ENCODE measurements around the gene SLC15A3.
"Not testable (repeated sequence)": the region's sequence is repeated elsewhere in the genome, so short reads cannot be mapped to it uniquely, and the experiment has no call there.

Gene SLC15A3

DNA sequence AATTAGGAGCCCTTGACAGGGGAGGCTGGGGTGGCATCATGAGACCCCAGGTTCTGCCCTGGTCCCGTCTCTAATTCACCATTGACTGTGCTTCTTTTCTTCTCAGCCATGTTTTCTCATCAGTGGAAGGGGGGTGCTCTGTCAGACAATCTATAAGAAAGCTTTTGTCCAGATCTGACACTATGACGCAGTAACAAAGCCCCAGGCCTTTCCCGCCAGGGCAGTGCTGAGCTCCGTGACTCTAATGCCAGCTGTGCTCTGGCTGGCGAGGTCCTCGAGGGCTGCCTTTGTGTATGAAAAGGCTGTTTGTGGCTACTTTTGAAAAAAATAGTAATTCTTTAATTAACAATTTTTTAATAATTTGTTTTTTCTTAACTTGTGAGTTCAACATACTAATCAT lies 22.8 kb upstream of the SLC15A3 start:
- no CpG with 5 or more reads among the region's 6 CpGs for WGBS (ENCODE audit: insufficient coverage, insufficient read length)
- Histone ChIP-seq H3K9me3 (ENCODE audit: control insufficient read depth, insufficient read depth, low read length) (no peaks in the 10 kb centered on the region), H3K4me1 (ENCODE audit: control insufficient read depth, insufficient read depth, low read length) (no peaks in the 10 kb centered on the region), H3K36me3 (ENCODE audit: control insufficient read depth, insufficient read depth, low read length) (no peaks in the 10 kb centered on the region), H3K27ac (ENCODE audit: low read length) (no peak overlapping the region), H3K27me3 (ENCODE audit: control insufficient read depth, insufficient read depth, low read length) (no peaks in the 10 kb centered on the region), H3K4me3 (ENCODE audit: low read length) (no peak overlapping the region)
- DNase-seq (ENCODE audit: low read depth, low spot score): no peak

DNA sequence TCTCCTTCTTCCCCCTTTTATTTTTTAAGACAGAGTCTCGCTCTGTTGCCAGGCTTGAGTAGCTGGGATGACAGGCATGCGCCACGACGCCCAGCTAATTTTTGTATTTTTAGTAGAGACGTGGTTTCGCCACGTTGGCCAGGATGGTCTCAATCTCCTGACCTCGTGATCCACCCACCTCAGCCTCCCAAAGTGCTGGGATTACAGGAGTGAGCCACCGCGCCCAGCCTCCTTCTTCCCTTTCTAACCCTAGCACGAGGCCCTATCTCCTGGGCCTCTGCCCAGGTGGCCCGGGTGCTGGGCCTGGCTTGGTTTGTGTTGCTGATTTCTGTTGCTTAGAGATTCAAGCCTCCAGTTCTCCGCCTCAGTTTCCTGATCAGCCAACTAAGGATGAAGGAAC lies 22.3 kb upstream of the SLC15A3 start:
- not testable (repeated sequence) for DNase-seq (ENCODE audit: low read depth, low spot score); H3K4me1 ChIP-seq (ENCODE audit: control insufficient read depth, insufficient read depth, low read length); H3K4me3 ChIP-seq (ENCODE audit: low read length); H3K27me3 ChIP-seq (ENCODE audit: control insufficient read depth, insufficient read depth, low read length); H3K27ac ChIP-seq (ENCODE audit: low read length); H3K9me3 ChIP-seq (ENCODE audit: control insufficient read depth, insufficient read depth, low read length); H3K36me3 ChIP-seq (ENCODE audit: control insufficient read depth, insufficient read depth, low read length)
- WGBS (ENCODE audit: insufficient coverage, insufficient read length): no CpG with 5 or more reads among the region's 13 CpGs

DNA sequence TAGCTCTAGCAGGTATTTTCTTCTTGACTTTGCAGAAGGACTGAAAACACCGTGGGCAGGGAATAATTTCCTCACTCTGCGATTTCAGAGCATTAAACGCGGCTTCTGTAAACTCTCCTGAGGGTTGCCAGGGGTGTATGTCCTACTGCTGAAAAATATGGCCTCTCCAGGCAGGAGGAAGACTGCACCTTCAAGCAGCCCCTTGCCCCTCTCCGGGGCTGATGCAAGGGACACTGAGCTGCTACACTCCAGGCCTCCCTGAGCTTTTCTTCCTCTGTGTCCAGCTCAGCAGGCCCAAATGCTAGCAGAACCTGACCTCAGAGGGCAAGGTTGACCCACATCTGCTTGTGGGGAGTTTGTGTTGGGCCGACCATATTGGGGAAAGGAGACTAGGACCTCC lies 21.7 kb upstream of the SLC15A3 start:
- Histone ChIP-seq H3K27ac (ENCODE audit: low read length) (no peak overlapping the region), H3K4me3 (ENCODE audit: low read length) (no peak overlapping the region), H3K9me3 (ENCODE audit: control insufficient read depth, insufficient read depth, low read length) (no peaks in the 10 kb centered on the region), H3K36me3 (ENCODE audit: control insufficient read depth, insufficient read depth, low read length) (no peaks in the 10 kb centered on the region), H3K4me1 (ENCODE audit: control insufficient read depth, insufficient read depth, low read length) (no peaks in the 10 kb centered on the region), H3K27me3 (ENCODE audit: control insufficient read depth, insufficient read depth, low read length) (no peaks in the 10 kb centered on the region)
- no peak for DNase-seq (ENCODE audit: low read depth, low spot score)
- WGBS (ENCODE audit: insufficient coverage, insufficient read length): no CpG with 5 or more reads among the region's 6 CpGs

DNA sequence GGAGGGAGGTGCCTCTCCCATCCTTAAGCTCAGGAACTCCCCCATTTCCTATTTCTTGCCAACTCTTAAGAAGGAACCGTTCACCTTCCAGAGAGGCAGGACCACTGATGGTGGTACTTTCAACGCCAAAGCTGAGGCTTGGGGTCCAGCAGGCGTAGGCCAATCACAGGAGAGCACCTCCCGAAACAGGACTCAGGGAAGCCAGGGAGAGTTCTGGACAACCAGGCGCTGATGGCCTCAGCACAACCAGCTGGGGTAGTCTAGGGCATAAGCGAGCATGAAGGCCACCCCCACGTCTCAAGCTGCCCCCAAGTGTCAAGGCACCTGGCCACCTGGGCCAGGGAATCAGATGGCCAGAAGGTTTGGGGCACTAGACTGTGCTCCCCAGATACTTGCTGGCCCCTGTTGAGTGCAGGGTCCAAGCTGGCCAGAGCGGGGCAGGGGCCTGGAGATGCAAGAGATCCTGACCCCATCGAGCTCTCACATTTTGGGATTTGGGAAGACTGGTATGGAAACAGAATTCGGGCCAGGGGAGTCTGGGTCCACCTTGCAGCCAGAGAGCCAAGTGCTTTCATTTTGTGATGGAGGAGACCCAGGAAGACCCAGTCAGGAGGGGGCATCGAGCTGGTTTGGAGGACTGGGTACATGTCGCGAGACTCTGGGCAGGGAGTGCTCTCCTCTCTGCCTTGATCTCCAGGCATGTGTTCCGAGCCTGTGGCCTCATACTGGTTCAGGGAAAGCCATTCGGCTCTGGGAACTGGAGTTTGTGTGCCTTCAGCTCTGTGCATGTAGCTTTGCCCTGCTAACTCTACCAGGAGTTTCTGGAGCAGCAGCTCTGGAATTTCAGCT lies 20.4 kb upstream of the SLC15A3 start:
- no peak overlapping the region for H3K4me3 ChIP-seq (ENCODE audit: low read length)
- H3K27ac ChIP-seq (ENCODE audit: low read length): no peak overlapping the region
- H3K27me3 ChIP-seq (ENCODE audit: control insufficient read depth, insufficient read depth, low read length): no peaks in the 10 kb centered on the region
- WGBS (ENCODE audit: insufficient coverage, insufficient read length): no CpG with 5 or more reads among the region's 15 CpGs
- no peaks in the 10 kb centered on the region for H3K36me3 ChIP-seq (ENCODE audit: control insufficient read depth, insufficient read depth, low read length)
- H3K4me1 ChIP-seq (ENCODE audit: control insufficient read depth, insufficient read depth, low read length): no peaks in the 10 kb centered on the region
- no peaks in the 10 kb centered on the region for H3K9me3 ChIP-seq (ENCODE audit: control insufficient read depth, insufficient read depth, low read length)
- DNase-seq (ENCODE audit: low read depth, low spot score): no peak

DNA sequence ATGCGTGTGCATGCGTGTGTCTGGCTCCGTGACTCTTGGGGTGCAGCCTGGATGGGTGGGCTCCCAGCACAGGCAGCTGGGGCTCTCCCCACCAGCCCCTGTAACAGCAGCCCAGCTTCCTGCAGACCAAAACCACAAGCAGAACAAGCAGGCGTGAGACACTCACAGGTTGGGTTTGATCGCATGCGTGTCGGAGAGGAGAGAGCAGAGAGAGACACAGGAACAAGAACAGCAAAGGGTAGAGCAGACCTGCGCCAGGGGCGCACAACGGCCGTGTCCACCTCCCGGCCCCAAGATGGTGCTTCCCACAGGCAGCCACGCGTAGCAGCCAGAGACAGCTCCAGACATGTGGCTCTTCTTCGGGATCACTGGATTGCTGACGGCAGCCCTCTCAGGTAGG lies 19.5 kb upstream of the SLC15A3 start, which contains the start of gene CD6:
CD6 (plus strand) TSS at position 161 of the 400 bp plus-strand sequence; CDS start at position 347, 186 bp downstream.
- H3K4me1 ChIP-seq (ENCODE audit: control insufficient read depth, insufficient read depth, low read length): no peaks in the 10 kb centered on the region
- DNase-seq (ENCODE audit: low read depth, low spot score): no peak
- no peaks in the 10 kb centered on the region for H3K36me3 ChIP-seq (ENCODE audit: control insufficient read depth, insufficient read depth, low read length)
- no peaks in the 10 kb centered on the region for H3K27me3 ChIP-seq (ENCODE audit: control insufficient read depth, insufficient read depth, low read length)
- H3K4me3 ChIP-seq (ENCODE audit: low read length): no peak within 1 kb of the TSS
- WGBS (ENCODE audit: insufficient coverage, insufficient read length): no CpG with 5 or more reads among the region's 16 CpGs
- no peak within 1 kb of the TSS for H3K27ac ChIP-seq (ENCODE audit: low read length)
- no peaks in the 10 kb centered on the region for H3K9me3 ChIP-seq (ENCODE audit: control insufficient read depth, insufficient read depth, low read length)

DNA sequence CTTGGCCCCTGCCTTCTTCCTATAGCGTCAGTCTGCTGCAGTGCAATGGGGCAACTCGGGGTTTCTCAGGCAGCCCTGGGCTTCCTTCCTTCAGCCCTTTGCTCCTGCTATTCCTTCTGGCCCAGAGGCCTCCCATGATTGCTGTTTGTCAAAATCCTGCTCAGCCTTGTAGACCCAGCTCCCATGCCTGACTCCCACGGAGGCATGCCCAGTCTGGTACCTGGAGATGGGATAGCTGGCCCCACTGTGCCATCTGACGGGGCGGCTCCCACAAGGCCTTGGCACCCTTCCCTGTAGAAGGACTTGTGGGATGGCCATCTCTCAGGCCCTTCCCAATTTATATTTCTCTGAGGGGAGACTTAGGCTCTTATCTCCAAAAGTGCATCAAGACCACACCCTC lies 18.9 kb upstream of the SLC15A3 start:
- DNase-seq (ENCODE audit: low read depth, low spot score): no peak
- H3K27me3 ChIP-seq (ENCODE audit: control insufficient read depth, insufficient read depth, low read length): no peaks in the 10 kb centered on the region
- no CpG with 5 or more reads among the region's 5 CpGs for WGBS (ENCODE audit: insufficient coverage, insufficient read length)
- H3K9me3 ChIP-seq (ENCODE audit: control insufficient read depth, insufficient read depth, low read length): no peaks in the 10 kb centered on the region
- no peak overlapping the region for H3K27ac ChIP-seq (ENCODE audit: low read length)
- H3K4me1 ChIP-seq (ENCODE audit: control insufficient read depth, insufficient read depth, low read length): no peaks in the 10 kb centered on the region
- no peaks in the 10 kb centered on the region for H3K36me3 ChIP-seq (ENCODE audit: control insufficient read depth, insufficient read depth, low read length)
- H3K4me3 ChIP-seq (ENCODE audit: low read length): no peak overlapping the region

DNA sequence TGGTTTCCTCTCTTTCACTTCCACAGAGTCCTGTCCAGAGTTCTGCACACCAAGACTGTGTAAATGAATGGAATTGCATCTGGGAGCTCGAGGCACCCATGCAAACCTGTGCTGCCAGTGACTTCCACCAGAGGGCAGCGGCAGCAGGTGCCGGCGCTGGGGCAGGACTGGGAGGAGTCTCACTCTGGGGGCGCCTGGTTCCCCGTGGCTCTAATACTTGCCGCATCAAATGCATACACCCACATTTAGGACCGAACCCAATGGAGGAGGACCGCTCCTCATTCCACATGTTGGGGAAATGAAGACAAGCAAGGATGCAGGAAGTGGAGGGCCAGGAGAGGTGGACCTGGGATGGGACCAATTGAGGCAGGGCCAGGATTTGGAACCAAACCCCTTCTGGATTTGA lies 18.4 kb upstream of the SLC15A3 start:
- H3K36me3 ChIP-seq (ENCODE audit: control insufficient read depth, insufficient read depth, low read length): no peaks in the 10 kb centered on the region
- H3K27me3 ChIP-seq (ENCODE audit: control insufficient read depth, insufficient read depth, low read length): no peaks in the 10 kb centered on the region
- no peaks in the 10 kb centered on the region for H3K9me3 ChIP-seq (ENCODE audit: control insufficient read depth, insufficient read depth, low read length)
- H3K27ac ChIP-seq (ENCODE audit: low read length): no peak overlapping the region
- no peak overlapping the region for H3K4me3 ChIP-seq (ENCODE audit: low read length)
- WGBS (ENCODE audit: insufficient coverage, insufficient read length): no CpG with 5 or more reads among the region's 9 CpGs
- no peak for DNase-seq (ENCODE audit: low read depth, low spot score)
- H3K4me1 ChIP-seq (ENCODE audit: control insufficient read depth, insufficient read depth, low read length): no peaks in the 10 kb centered on the region

DNA sequence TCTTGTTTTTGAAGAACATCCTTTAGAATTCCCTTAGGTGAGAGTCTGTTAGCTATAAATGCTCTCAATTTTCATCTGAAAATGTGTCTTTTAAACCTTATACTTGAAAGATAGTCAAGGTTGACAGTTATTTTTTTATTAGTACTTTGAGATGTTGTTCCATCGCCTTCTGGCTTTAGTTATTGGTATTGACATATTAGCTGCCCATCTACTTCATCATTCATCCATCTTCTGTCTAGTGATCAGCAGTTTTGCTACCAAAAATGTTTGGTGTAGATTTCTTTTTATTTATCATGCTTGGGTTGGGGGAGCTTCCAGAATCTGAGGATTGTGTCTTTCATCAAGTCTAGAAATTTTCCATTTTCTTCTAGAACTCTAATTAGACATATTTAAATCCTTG lies 16.2 kb upstream of the SLC15A3 start:
- Histone ChIP-seq H3K27ac (ENCODE audit: low read length) (no peak overlapping the region), H3K9me3 (ENCODE audit: control insufficient read depth, insufficient read depth, low read length) (no peaks in the 10 kb centered on the region), H3K36me3 (ENCODE audit: control insufficient read depth, insufficient read depth, low read length) (no peaks in the 10 kb centered on the region), H3K4me3 (ENCODE audit: low read length) (no peak overlapping the region), H3K27me3 (ENCODE audit: control insufficient read depth, insufficient read depth, low read length) (no peaks in the 10 kb centered on the region), H3K4me1 (ENCODE audit: control insufficient read depth, insufficient read depth, low read length) (no peaks in the 10 kb centered on the region)
- no peak for DNase-seq (ENCODE audit: low read depth, low spot score)
- WGBS (ENCODE audit: insufficient coverage, insufficient read length): no CpG with 5 or more reads among the region's 1 CpG

DNA sequence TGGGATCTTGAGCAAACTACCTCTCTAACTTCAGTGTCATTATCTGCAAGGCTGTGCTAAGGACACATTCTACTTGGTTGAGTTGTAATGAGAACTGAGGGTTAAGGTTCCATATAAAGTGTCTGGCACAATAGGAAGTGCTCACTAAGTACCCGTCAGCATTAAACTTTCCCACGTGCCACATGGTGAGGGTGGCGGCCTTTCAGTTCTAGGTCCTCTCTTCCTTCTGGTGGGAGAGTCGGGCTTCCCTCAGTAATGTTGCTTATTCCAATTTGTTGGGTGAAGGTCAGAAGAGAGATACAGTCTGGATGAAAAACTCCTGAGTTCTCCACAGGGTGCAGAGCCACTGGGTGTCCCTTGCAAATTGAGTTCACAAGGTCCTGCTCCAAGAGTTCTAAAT lies 14.9 kb upstream of the SLC15A3 start:
- H3K4me3 ChIP-seq (ENCODE audit: low read length): no peak overlapping the region
- no peak for DNase-seq (ENCODE audit: low read depth, low spot score)
- no peaks in the 10 kb centered on the region for H3K9me3 ChIP-seq (ENCODE audit: control insufficient read depth, insufficient read depth, low read length)
- H3K4me1 ChIP-seq (ENCODE audit: control insufficient read depth, insufficient read depth, low read length): no peaks in the 10 kb centered on the region
- no peaks in the 10 kb centered on the region for H3K36me3 ChIP-seq (ENCODE audit: control insufficient read depth, insufficient read depth, low read length)
- no peak overlapping the region for H3K27ac ChIP-seq (ENCODE audit: low read length)
- WGBS (ENCODE audit: insufficient coverage, insufficient read length): no CpG with 5 or more reads among the region's 4 CpGs
- no peaks in the 10 kb centered on the region for H3K27me3 ChIP-seq (ENCODE audit: control insufficient read depth, insufficient read depth, low read length)

DNA sequence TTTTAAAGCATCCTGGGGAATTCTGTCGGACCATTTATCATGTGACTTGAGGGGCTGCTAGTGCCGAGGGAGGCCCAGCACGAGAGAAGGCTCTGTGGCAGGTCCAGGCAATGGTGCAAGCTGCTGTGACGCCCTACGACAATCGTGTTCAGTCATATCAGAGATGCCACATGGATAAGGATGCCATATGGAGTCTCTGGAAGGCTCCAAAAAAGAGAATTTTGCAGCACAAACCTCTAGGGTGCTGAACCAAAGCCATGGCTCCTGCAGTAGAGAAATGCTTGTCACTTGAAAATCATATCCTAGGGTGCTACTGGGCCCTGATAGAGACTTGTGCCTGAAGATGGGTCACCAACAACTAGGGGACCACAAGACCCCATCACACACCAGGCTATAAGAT lies 12.8 kb upstream of the SLC15A3 start:
- Histone ChIP-seq H3K4me1 (ENCODE audit: control insufficient read depth, insufficient read depth, low read length) (no peaks in the 10 kb centered on the region), H3K27ac (ENCODE audit: low read length) (no peak overlapping the region), H3K27me3 (ENCODE audit: control insufficient read depth, insufficient read depth, low read length) (no peaks in the 10 kb centered on the region), H3K9me3 (ENCODE audit: control insufficient read depth, insufficient read depth, low read length) (no peaks in the 10 kb centered on the region), H3K4me3 (ENCODE audit: low read length) (no peak overlapping the region), H3K36me3 (ENCODE audit: control insufficient read depth, insufficient read depth, low read length) (no peaks in the 10 kb centered on the region)
- WGBS (ENCODE audit: insufficient coverage, insufficient read length): no CpG with 5 or more reads among the region's 6 CpGs
- DNase-seq (ENCODE audit: low read depth, low spot score): no peak

DNA sequence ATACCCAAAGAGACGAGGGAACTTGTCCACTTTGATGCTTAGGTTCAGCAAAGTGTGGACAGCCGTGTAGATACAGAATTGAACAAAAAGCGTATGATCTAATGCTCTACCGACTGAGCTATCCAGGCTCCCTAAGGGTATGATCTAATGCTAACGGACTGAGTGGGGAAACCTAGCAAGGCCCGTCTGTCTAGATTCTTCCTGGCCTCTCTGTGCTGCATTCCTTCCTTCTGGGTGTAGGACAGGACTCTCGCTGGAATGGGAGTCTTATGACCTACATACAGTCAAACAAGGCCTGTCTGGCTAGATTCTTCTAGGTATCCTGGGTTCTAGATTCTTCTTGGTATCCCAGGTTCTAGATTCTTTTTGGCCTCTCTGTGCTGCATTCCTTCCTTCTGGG lies 8.4 kb upstream of the SLC15A3 start:
- no CpG with 5 or more reads among the region's 7 CpGs for WGBS (ENCODE audit: insufficient coverage, insufficient read length)
- Histone ChIP-seq H3K9me3 (ENCODE audit: control insufficient read depth, insufficient read depth, low read length) (no peaks in the 10 kb centered on the region), H3K4me1 (ENCODE audit: control insufficient read depth, insufficient read depth, low read length) (no peaks in the 10 kb centered on the region), H3K4me3 (ENCODE audit: low read length) (no peak overlapping the region), H3K27ac (ENCODE audit: low read length) (no peak overlapping the region), H3K27me3 (ENCODE audit: control insufficient read depth, insufficient read depth, low read length) (no peaks in the 10 kb centered on the region), H3K36me3 (ENCODE audit: control insufficient read depth, insufficient read depth, low read length) (no peaks in the 10 kb centered on the region)
- DNase-seq (ENCODE audit: low read depth, low spot score): no peak
